COR-L47 (cell line): ENCODE results near the gene NF2.
A peak's percentile ranks its signal among the peaks of the same experiment; 100 is the strongest.

ENCODE experiments used
- DNase-seq: peaks from one replicate; lab custom pipeline; 2025; lab: John Stamatoyannopoulos, UW

The NF2 gene

GRCh38 chr22:29723766-29724165, 120.3 kb downstream of the NF2 start:
- DNase-seq: no peak

- no peak for DNase-seq
These were observed 121.4 kb downstream of the NF2 start for GRCh38 chr22:29724843-29725242.

GRCh38 chr22:29726106-29726505, 122.7 kb downstream of the NF2 start:
- no peak for DNase-seq

- no peak for DNase-seq
These were observed 123.2 kb downstream of the NF2 start for GRCh38 chr22:29726512-29727130.

DNA sequence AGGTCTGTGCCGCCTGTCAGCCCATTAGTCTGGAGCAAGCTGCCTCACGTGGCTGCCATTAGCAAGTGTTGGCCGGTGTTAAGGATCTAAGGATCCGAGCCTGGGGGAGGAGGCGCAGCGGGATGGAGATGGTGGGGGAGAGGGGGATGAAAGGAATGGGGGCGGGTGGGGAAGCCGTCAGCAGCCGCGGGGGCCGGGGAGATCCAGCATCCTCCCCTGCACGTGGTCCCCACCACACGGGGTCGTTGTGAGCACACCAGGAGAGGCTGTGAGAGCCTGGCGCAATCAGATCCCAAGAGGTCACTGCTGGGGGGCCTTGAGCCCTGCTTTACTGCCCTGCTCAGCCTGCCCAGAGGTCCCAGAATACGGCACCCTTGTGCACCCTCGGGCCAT, 123.7 kb downstream of the NF2 start:
- DNase-seq: no peak

- DNase-seq: no peak
These were observed 125.7 kb downstream of the NF2 start for GRCh38 chr22:29729161-29729560.

DNA sequence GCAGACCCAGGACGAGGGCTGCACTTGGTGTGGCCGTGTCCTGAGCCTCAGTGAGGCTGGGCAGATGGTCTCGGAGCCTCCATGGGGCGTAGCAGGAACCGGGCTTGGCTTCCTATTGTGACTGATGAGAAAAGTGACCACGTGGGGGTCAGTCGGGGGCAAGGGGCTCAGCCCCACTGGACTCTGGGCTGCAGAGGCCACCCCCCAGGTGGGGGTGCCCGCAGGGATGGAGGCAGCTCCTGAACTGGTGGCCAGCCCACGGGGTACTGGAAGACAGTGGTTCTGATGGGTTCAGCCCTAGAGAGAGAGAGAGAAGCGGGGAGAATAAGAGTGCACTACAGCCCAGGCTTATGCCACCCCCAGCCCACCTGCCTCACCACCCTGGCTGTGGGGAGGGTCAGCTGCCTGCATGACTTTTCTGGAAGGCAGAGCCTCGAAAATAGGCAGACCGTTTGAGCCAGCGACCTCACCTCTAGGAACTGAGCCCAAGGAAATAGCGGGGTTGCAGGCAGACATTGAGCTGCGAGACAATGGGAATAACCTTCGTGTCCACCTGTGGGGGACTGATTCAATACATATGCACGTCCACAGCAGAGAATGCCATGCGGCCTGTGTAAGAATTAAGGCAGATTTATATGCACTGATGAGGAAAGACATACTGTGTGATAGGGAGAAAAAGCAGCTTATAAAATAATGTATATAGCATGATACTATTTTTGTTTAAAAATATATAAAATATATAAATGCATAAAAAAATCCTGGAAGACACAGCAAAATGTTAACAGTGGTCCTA, 127.8 kb downstream of the NF2 start:
- no peak for DNase-seq

DNA sequence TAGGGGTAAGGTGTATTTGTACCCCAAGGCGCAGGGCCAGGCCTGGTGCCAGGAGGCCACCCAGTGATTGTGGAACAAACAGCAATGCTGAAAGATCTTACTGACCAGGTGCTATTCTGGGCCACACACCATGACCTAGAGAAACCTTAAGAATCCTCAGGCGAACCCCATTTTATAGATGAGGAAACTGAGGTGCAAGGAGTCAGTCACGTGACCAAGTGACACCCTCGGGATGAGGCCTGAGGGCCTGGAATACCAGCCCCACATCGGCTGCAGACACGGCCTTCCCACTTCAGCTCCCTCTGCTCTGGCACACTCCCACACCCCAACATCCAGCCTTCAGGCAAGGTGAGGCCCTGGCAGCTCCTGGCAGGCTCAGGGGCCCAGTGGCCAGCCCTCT, 129.4 kb downstream of the NF2 start:
- no peak for DNase-seq

DNA sequence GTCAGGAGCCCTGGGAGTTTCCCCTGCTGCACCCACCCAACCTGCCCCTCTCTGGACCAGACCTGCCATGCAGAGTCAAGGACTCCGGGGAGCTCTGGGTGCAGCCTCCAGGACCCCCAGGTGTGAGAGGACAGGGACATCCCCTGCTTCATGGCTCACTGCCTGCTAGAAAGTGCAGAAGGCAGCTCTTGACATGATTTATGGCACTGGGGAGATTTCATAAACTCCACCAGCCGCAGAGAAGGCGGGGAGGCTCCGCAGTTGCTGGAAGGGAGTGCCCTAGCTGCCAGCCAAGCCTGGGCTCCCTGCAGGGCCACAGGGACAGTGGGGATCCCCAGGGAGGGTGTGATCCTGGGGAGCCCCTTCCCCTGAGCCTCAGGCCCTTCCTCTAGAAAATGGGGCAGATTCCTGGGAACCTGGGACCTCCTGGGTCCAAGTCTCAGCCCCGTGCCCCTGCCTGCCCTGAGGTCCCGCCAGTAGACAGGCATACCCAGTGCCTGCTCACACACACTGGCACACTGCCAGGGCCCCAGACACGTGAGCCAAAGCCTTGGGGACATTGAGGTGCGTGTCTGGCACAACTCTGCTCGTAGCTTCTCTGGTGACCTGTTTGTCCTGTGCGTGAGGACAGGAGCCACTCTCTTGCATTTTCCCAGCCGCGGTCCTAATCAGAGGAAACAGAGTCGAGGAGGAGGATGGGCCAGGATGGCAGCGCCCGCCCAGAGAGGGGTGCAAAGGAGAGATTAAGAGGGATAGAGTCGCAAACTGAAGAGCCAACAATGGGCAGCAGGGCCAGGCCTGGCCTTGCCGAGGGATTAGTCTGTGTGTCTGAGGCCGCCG, 130.1 kb downstream of the NF2 start:
- peak; percentile 82 for DNase-seq

DNA sequence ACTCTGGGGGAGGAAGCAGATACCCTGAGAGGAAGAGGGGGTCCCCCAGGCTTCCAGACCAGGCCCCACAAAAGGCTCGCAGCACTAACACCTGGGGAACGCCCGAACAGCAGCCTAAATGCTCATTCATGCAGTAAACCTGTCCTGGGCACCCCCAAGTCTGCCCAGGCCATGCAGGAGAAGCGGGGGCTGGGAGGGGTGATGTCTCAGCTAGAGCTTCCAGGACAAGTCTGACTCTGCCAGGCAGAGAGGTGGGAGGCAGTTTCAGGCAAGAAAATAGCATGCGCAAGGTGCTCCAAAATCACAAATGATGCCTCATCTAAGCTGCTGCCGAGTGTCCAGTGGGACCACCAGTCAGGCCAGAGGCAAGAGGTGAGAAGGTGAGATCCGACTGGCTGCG, 131.0 kb downstream of the NF2 start:
- no peak for DNase-seq

DNA sequence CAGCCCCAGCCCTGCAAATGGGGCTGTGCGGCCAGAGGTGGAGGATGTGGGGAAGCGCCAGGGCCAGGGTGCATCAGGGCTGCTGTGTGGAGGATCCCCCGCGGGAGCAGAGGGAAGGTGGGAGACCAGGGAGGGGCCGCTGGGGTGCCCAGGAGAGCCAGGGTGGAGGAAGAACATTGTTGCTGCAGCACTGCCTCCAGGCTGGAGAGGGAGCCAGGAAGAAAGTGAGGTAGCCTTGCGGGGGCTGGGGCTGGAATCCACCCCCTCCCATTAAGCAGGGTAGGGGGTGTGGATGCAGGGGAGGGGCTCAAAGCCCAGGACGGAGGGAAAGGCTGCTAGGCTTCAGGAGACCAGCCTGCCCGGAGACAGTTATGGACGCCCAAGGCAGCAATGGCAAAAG, 131.4 kb downstream of the NF2 start:
- no peak for DNase-seq

GRCh38 chr22:29735416-29735815, 132.0 kb downstream of the NF2 start:
- DNase-seq: no peak

DNA sequence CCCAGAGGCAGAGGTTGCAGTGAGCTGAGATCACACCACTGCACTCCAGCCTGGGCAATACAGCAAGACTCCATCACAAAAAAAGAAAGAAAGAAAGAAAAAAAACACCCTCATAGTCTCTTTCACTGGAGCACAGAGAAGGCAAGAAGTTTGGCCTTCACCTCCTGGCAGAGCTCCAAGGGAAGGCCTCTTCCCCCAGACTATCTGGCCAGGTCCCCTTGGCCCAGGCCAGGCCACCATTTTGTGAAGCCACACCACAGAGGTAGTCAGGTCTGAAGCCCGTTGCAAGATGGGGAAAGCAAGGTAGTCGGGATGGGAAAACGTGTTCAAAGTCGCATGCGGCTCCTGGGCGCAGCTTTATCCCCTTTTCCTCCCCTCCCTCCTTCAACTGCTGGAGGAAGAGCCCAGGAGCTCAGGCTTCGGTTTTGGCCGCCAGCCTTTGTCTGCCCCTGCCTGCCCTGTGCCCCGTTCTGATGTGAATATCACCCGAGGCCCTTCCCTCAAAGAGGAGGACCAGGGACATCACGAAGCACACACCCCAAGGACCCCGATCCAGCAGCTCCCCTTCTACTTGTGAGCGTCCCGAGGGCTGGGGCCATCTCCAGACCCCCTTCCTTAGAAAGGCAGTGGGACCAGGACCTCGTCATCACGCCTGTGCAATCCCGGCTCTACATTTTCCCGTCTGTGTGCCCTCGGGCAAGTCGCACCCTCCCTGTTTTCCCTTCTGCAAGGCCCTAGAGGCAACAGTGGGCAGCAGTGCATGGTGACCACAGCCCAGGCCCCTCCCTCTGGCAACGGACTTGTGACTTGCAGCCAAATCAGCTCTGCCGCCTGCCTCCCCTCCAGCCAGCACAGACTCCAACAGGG, 134.1 kb downstream of the NF2 start:
- DNase-seq: no peak

GRCh38 chr22:29738118-29738815, 134.8 kb downstream of the NF2 start:
- no peak for DNase-seq

DNA sequence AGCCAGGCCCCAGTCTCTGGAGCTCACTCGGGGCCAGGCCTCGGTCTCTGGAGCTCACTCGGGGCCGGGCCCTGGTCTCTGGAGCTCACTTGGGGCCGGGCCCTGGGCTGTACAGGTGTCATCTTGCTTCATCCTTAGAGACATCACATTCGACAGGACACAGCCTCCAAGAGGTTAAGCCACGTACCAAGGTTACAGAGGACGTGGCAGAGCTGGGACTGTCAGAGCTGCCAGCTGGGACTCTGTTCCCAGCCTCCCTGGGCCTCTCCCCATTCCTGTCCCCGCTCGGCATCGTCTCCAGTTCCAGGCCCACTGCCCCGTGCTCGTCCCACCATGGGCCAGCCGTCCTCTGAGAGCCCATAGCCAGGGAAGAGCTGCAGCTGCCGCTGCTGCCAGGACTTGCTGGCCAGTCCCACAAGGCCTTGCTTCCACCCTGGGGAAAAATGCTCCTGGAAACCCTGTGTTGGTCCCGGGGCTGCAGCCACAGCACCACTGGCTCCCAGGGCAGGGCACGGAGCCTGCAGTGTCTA, 136.0 kb downstream of the NF2 start:
- no peak for DNase-seq

- DNase-seq: no peak
These were observed 136.8 kb downstream of the NF2 start for GRCh38 chr22:29740216-29740615.

GRCh38 chr22:29741926-29742325, 138.5 kb downstream of the NF2 start:
- DNase-seq: no peak

GRCh38 chr22:29742326-29742725, 138.9 kb downstream of the NF2 start:
- DNase-seq: no peak

DNA sequence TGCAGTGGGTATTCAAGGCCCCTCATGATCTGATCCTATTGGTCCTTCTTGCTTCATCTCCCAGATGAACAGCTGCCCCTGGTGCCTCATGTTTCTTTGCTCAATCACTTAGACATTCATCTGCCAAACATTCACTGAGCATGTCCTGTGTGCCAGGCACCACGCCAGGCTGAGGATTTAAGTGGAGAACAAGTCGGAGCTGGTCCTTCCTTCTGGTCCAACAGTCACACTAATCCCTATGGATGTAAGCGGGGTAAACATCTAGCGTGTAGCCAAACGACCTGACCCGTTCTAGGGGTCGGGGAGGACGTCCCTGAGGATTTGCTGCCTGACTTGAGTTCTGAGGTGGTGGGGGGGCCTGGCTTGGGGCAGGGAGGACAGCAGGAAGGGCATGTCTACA, 141.5 kb downstream of the NF2 start:
- DNase-seq: no peak

DNA sequence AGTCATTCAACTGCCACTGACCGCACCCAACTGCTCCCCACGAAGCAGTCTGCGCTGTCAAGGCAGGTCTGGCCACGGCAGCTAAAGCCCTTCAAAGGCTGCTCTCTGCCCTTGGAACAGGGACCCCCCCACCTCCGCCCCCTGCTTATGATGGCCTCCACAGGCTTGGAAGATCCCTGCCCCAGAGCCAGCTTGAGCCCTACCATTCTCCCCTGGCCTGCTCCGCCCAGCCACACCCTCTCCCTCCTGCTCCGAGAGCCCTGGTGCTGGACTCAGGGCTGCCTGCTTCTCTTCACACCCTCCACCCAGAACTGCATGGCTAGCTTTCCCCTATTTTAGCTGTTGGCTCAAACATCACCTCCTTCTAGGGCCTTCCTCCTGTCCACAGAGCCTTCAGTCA, 144.4 kb downstream of the NF2 start:
- DNase-seq: no peak
